ENCODE measurements around the gene SETD4.

SETD4 gene

GRCh38 chr21:36023092-36023480 lies 37.2 kb downstream of the SETD4 start:
- DNase-seq (ENCODE audit: low read depth): no peak
- TF ChIP-seq CTCF (conservative IDR thresholded peaks at IDR 0.05; ENCODE audit: low read depth, low read length): no peak
- no peak overlapping the region for H3K4me3 ChIP-seq (ENCODE audit: low read length)

GRCh38 chr21:36022427-36023091 lies 37.8 kb downstream of the SETD4 start:
- no peak overlapping the region for H3K4me3 ChIP-seq (ENCODE audit: low read length)
- DNase-seq (ENCODE audit: low read depth): no peak
- no peak for TF ChIP-seq CTCF (conservative IDR thresholded peaks at IDR 0.05; ENCODE audit: low read depth, low read length)

GRCh38 chr21:36021251-36021837 lies 39.0 kb downstream of the SETD4 start:
- no peak for TF ChIP-seq CTCF (conservative IDR thresholded peaks at IDR 0.05; ENCODE audit: low read depth, low read length)
- no peak overlapping the region for H3K4me3 ChIP-seq (ENCODE audit: low read length)
- DNase-seq (ENCODE audit: low read depth): no peak

- H3K4me3 ChIP-seq (ENCODE audit: low read length): no peak overlapping the region
- no peak for TF ChIP-seq CTCF (conservative IDR thresholded peaks at IDR 0.05; ENCODE audit: low read depth, low read length)
- no peak for DNase-seq (ENCODE audit: low read depth)
Measured at GRCh38 chr21:36015045-36015444, 45.3 kb downstream of the SETD4 start.

GRCh38 chr21:36010801-36011200 lies 49.5 kb downstream of the SETD4 start:
- H3K4me3 ChIP-seq (ENCODE audit: low read length): no peak overlapping the region
- no peak for TF ChIP-seq CTCF (conservative IDR thresholded peaks at IDR 0.05; ENCODE audit: low read depth, low read length)
- no peak for DNase-seq (ENCODE audit: low read depth)

- no peak overlapping the region for H3K4me3 ChIP-seq (ENCODE audit: low read length)
- DNase-seq (ENCODE audit: low read depth): no peak
- no peak for TF ChIP-seq CTCF (conservative IDR thresholded peaks at IDR 0.05; ENCODE audit: low read depth, low read length)
Measured at GRCh38 chr21:36008505-36008904, 51.8 kb downstream of the SETD4 start.

GRCh38 chr21:36005879-36006400 lies 54.4 kb downstream of the SETD4 start:
- DNase-seq (ENCODE audit: low read depth): no peak
- H3K4me3 ChIP-seq (ENCODE audit: low read length): no peak overlapping the region
- no peak for TF ChIP-seq CTCF (conservative IDR thresholded peaks at IDR 0.05; ENCODE audit: low read depth, low read length)
